ENCODE measurements around the gene LRRC8A.
"Not testable (repeated sequence)": the region's sequence is repeated elsewhere in the genome, so short reads cannot be mapped to it uniquely, and the experiment has no call there.

The LRRC8A gene

DNA sequence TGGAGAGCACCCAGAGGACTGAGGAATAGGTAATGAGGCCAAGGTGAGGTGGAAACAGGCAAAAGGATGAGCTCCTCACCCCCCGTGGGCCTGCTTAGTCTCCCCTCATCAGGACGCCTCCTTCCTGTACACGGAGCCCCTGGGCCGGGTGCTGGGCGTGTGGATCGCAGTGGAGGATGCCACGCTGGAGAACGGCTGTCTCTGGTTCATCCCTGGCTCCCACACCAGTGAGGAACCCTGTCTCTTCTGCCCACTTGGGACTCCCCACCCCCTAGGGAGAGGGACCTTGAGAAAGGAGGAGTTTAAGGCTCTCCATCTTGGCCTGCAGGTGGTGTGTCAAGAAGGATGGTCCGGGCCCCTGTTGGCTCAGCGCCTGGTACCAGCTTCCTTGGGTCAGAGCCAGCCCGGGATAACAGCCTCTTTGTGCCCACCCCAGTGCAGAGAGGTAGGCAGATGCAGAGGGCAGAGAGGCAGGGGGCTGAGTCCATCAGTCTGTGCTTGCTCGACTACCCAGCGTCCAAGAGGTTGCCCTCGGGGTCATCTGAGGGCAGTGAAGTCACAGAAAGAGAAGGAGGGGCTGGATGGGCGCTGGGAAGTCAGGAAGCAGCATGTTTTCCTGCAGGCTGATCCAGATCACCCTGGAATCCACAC, 58.5 kb downstream of the LRRC8A start:
- Histone ChIP-seq H3K23ac (ENCODE audit: low read length in 2 of 2) (no peak overlapping the region), H3K4me2 (ENCODE audit: low read length, poor library complexity, severe bottlenecking) (no peak overlapping the region), H2AFZ (ENCODE audit: low read depth, low read length) (no peak overlapping the region), H4K8ac (ENCODE audit: low read length) (no peak overlapping the region), H2BK15ac (ENCODE audit: low read depth, poor library complexity, severe bottlenecking) (no peak overlapping the region), H3K4me1 (ENCODE audit: control insufficient read depth, insufficient read depth, low read depth, low read length) (peaks cover 2% of the 10 kb centered on the region), H3K4ac (ENCODE audit: low read depth in 1 of 2, low read length in 2 of 2) (no peak overlapping the region), H3K79me1 (replicated peaks; ENCODE audit: low read length, poor library complexity, severe bottlenecking) (peaks cover 13% of the 10 kb centered on the region), H4K91ac (ENCODE audit: low read length) (no peak overlapping the region), H2BK12ac (ENCODE audit: low read length in 2 of 2) (no peak overlapping the region), H3K36me3 (ENCODE audit: control insufficient read depth in 1 of 2, insufficient read depth in 2 of 2, low read depth in 1 of 2, low read length in 2 of 2) (peaks cover 36 to 37% of the 10 kb centered on the region in 2 experiments), H3K14ac (ENCODE audit: low read length in 2 of 2) (no peak overlapping the region), H2BK5ac (ENCODE audit: low read depth, low read length, poor library complexity, severe bottlenecking) (no peak overlapping the region), H3K18ac (ENCODE audit: low read depth in 1 of 2, low read length in 2 of 2) (no peak overlapping the region), H3K9me3 (ENCODE audit: control insufficient read depth, low read length) (no peaks in the 10 kb centered on the region), H3K4me3 (ENCODE audit: insufficient read depth in 1 of 2, low read depth in 1 of 2, low read length in 2 of 2) (no peak overlapping the region), H3K27ac (ENCODE audit: low read length, poor library complexity, severe bottlenecking) (no peak overlapping the region), H2BK120ac (ENCODE audit: low read depth, low read length) (no peak overlapping the region), H3K9ac (ENCODE audit: low read length) (no peak overlapping the region), H2AK5ac (ENCODE audit: low read length, severe bottlenecking) (no peak overlapping the region), H3K27me3 (ENCODE audit: control insufficient read depth in 1 of 2, insufficient read depth in 1 of 2, low read length in 2 of 2) (no peaks in the 10 kb centered on the region)
- 80% methylated on average over 13 of the region's 15 CpGs for WGBS
- no peak for DNase-seq

DNA sequence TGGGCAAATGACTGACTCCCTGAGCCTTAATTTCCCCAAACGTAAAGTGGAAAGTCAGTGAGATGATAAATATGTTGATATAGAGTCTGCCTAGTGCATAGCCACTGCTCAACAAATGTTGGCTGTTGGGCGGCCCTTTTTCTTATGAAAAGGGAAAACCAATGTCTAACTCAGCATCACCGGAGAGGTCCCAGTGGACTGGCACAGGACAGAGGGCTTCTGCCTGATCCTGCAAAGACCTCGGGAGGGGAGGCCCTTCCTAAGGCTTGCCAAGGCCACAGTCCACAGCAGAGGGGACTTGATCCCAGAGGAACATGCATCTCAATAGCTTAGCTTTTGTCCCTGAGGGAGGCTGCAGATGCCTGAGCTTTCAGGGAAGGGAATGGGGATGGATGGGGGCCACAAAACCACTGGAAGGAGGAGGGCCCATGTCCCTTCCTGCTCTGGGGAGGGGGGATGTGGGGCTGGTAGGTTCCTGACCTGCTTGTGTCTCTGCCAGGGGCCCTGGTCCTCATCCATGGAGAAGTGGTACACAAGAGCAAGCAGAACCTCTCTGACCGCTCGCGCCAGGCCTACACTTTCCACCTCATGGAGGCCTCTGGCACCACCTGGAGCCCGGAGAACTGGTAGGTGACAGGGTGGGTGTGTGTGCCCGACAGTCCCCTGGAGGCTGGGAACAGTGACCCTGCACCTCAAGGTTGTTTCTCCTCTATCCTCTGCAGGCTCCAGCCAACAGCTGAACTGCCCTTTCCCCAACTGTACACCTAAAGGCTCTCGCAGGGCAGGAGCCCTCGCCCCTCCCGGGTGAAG, 59.2 kb downstream of the LRRC8A start:
- H3K27me3 ChIP-seq (ENCODE audit: control insufficient read depth in 1 of 2, insufficient read depth in 1 of 2, low read length in 2 of 2), result no peaks in the 10 kb centered on the region
- no peak overlapping the region for H4K8ac ChIP-seq (ENCODE audit: low read length)
- H4K91ac ChIP-seq (ENCODE audit: low read length), result no peak overlapping the region
- no peak overlapping the region for H3K9ac ChIP-seq (ENCODE audit: low read length)
- H3K4me1 ChIP-seq (ENCODE audit: control insufficient read depth, insufficient read depth, low read depth, low read length), result peaks cover 4% of the 10 kb centered on the region
- no peak overlapping the region for H2AK5ac ChIP-seq (ENCODE audit: low read length, severe bottlenecking)
- peaks cover 40 to 44% of the 10 kb centered on the region in 2 experiments for H3K36me3 ChIP-seq (ENCODE audit: control insufficient read depth in 1 of 2, insufficient read depth in 2 of 2, low read depth in 1 of 2, low read length in 2 of 2)
- no peak overlapping the region for H2BK15ac ChIP-seq (ENCODE audit: low read depth, poor library complexity, severe bottlenecking)
- DNase-seq, result no peak
- no peak overlapping the region for H3K4ac ChIP-seq (ENCODE audit: low read depth in 1 of 2, low read length in 2 of 2)
- no peaks in the 10 kb centered on the region for H3K9me3 ChIP-seq (ENCODE audit: control insufficient read depth, low read length)
- no peak overlapping the region for H2BK5ac ChIP-seq (ENCODE audit: low read depth, low read length, poor library complexity, severe bottlenecking)
- H2BK12ac ChIP-seq (ENCODE audit: low read length in 2 of 2), result peak overlapping the region in 1 of 2 experiments; percentile 11
- H3K79me1 ChIP-seq (replicated peaks; ENCODE audit: low read length, poor library complexity, severe bottlenecking), result peaks cover 20% of the 10 kb centered on the region
- H2AFZ ChIP-seq (ENCODE audit: low read depth, low read length), result no peak overlapping the region
- H2BK120ac ChIP-seq (ENCODE audit: low read depth, low read length), result no peak overlapping the region
- H3K4me3 ChIP-seq (ENCODE audit: insufficient read depth in 1 of 2, low read depth in 1 of 2, low read length in 2 of 2), result no peak overlapping the region
- H3K14ac ChIP-seq (ENCODE audit: low read length in 2 of 2), result no peak overlapping the region
- peak overlapping the region in 1 of 2 experiments; percentile 56 for H3K23ac ChIP-seq (ENCODE audit: low read length in 2 of 2)
- no peak overlapping the region for H3K4me2 ChIP-seq (ENCODE audit: low read length, poor library complexity, severe bottlenecking)
- 94% methylated on average over 12 of the region's 12 CpGs for whole genome bisulfite sequencing
- H3K18ac ChIP-seq (ENCODE audit: low read depth in 1 of 2, low read length in 2 of 2), result no peak overlapping the region
- H3K27ac ChIP-seq (ENCODE audit: low read length, poor library complexity, severe bottlenecking), result no peak overlapping the region

DNA sequence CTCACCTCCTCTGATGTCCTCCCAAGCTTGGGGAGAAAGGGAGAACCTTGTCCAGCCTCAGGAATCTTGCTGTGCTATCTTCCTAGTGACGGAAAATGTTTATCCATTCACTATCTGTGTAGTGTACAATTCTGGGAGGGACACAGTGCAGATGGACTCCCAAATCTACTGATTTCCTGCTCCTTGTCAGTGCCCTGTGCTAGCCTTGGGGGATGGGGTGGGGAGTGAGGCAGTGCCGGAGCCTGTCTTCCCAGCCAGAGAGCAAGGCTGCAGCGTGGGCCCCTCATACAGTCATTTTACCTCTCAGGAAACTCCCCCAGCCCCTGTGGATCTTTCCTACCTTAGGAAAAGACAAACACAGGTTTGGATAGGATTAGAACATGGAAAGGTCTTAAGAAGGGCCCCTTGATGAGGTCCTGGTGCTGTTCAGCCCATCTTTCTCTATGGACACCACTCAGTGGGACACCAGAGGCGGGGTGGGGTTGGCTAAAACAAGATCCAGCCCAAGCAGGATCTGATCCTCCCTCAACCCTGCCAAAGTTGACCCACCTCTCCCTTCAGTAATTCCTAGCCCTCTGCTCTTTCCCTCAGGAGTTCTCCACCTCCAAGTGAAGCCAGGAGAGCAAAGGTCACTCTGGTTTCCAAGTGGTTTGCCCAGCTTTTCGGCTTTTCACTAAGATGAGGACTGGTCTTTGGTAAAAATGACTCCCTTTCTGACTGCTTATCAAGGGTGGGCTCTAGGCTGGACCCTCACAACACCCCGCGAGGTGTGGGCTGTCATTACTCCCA, 62.1 kb downstream of the LRRC8A start:
- H3K36me3 ChIP-seq (ENCODE audit: control insufficient read depth in 1 of 2, insufficient read depth in 2 of 2, low read depth in 1 of 2, low read length in 2 of 2), result peaks cover 40% of the 10 kb centered on the region in 2 experiments
- no peak overlapping the region for H2BK120ac ChIP-seq (ENCODE audit: low read depth, low read length)
- no peak overlapping the region for H4K8ac ChIP-seq (ENCODE audit: low read length)
- no peak overlapping the region for H3K9ac ChIP-seq (ENCODE audit: low read length)
- no peak overlapping the region for H2AK5ac ChIP-seq (ENCODE audit: low read length, severe bottlenecking)
- no peak overlapping the region for H3K23ac ChIP-seq (ENCODE audit: low read length in 2 of 2)
- no peak overlapping the region for H3K4me2 ChIP-seq (ENCODE audit: low read length, poor library complexity, severe bottlenecking)
- no peak overlapping the region for H3K18ac ChIP-seq (ENCODE audit: low read depth in 1 of 2, low read length in 2 of 2)
- no peak overlapping the region for H2BK12ac ChIP-seq (ENCODE audit: low read length in 2 of 2)
- H3K27me3 ChIP-seq (ENCODE audit: control insufficient read depth in 1 of 2, insufficient read depth in 1 of 2, low read length in 2 of 2), result no peaks in the 10 kb centered on the region
- no peak for DNase-seq
- H3K4ac ChIP-seq (ENCODE audit: low read depth in 1 of 2, low read length in 2 of 2), result no peak overlapping the region
- peaks cover 13% of the 10 kb centered on the region for H3K4me1 ChIP-seq (ENCODE audit: control insufficient read depth, insufficient read depth, low read depth, low read length)
- H2BK15ac ChIP-seq (ENCODE audit: low read depth, poor library complexity, severe bottlenecking), result no peak overlapping the region
- H3K79me1 ChIP-seq (replicated peaks; ENCODE audit: low read length, poor library complexity, severe bottlenecking), result peaks cover 35% of the 10 kb centered on the region
- H4K91ac ChIP-seq (ENCODE audit: low read length), result no peak overlapping the region
- no peak overlapping the region for H3K4me3 ChIP-seq (ENCODE audit: insufficient read depth in 1 of 2, low read depth in 1 of 2, low read length in 2 of 2)
- no peak overlapping the region for H3K27ac ChIP-seq (ENCODE audit: low read length, poor library complexity, severe bottlenecking)
- H2BK5ac ChIP-seq (ENCODE audit: low read depth, low read length, poor library complexity, severe bottlenecking), result no peak overlapping the region
- no peak overlapping the region for H2AFZ ChIP-seq (ENCODE audit: low read depth, low read length)
- H3K14ac ChIP-seq (ENCODE audit: low read length in 2 of 2), result no peak overlapping the region
- no peaks in the 10 kb centered on the region for H3K9me3 ChIP-seq (ENCODE audit: control insufficient read depth, low read length)
- 95% methylated on average over 5 of the region's 7 CpGs for WGBS

DNA sequence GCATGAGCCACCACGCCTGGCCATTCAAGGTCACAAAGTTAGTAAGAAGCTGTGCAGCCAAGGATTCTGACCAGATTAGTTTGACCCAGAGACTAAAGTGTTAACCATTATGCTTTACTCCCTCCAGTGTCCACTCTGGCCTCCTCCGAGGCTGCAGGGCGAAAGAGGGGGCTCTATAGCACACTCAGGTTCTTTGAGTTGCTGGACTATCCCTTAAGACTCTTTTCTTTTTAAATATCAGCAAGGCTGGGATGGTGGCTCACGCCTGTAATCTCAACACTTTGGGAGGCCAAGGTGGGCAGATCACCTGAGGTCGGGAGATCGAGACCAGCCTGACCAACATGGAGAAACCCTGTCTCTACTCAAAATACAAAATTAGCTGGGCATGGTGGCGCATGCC, 63.0 kb downstream of the LRRC8A start:
- H3K4ac ChIP-seq (ENCODE audit: low read depth in 1 of 2, low read length in 2 of 2), result not testable (repeated sequence)
- peaks cover 13% of the 10 kb centered on the region for H3K4me1 ChIP-seq (ENCODE audit: control insufficient read depth, insufficient read depth, low read depth, low read length)

More for the DNA sequence above, 63.0 kb downstream of the LRRC8A start:
- not testable (repeated sequence) for H3K14ac ChIP-seq (ENCODE audit: low read length in 2 of 2); H3K9me3 ChIP-seq (ENCODE audit: control insufficient read depth, low read length); H3K4me3 ChIP-seq (ENCODE audit: insufficient read depth in 1 of 2, low read depth in 1 of 2, low read length in 2 of 2); H2BK120ac ChIP-seq (ENCODE audit: low read depth, low read length); H4K91ac ChIP-seq (ENCODE audit: low read length); H2BK5ac ChIP-seq (ENCODE audit: low read depth, low read length, poor library complexity, severe bottlenecking); H4K8ac ChIP-seq (ENCODE audit: low read length); H2BK12ac ChIP-seq (ENCODE audit: low read length in 2 of 2); H3K18ac ChIP-seq (ENCODE audit: low read depth in 1 of 2, low read length in 2 of 2); H3K9ac ChIP-seq (ENCODE audit: low read length); H2AK5ac ChIP-seq (ENCODE audit: low read length, severe bottlenecking); H3K27ac ChIP-seq (ENCODE audit: low read length, poor library complexity, severe bottlenecking); H2AFZ ChIP-seq (ENCODE audit: low read depth, low read length); H3K27me3 ChIP-seq (ENCODE audit: control insufficient read depth in 1 of 2, insufficient read depth in 1 of 2, low read length in 2 of 2); DNase-seq; H3K4me2 ChIP-seq (ENCODE audit: low read length, poor library complexity, severe bottlenecking); H3K23ac ChIP-seq (ENCODE audit: low read length in 2 of 2); H2BK15ac ChIP-seq (ENCODE audit: low read depth, poor library complexity, severe bottlenecking)
- H3K36me3 ChIP-seq (ENCODE audit: control insufficient read depth in 1 of 2, insufficient read depth in 2 of 2, low read depth in 1 of 2, low read length in 2 of 2), result peaks cover 42% of the 10 kb centered on the region in 2 experiments
- peaks cover 41% of the 10 kb centered on the region for H3K79me1 ChIP-seq (replicated peaks; ENCODE audit: low read length, poor library complexity, severe bottlenecking)
- WGBS, result 95% methylated on average over 7 of the region's 7 CpGs
